Measurements from ENCODE around the gene CCNA2.

CCNA2 gene

GRCh38 chr4:121788896-121789295 lies 34.8 kb downstream of the CCNA2 start:
- no peak for TF ChIP-seq REST (IDR thresholded peaks at IDR 0.05; ENCODE audit: insufficient replicate concordance, low read depth)
- no peak for TF ChIP-seq POLR2AphosphoS5 (IDR thresholded peaks at IDR 0.05; ENCODE audit: low read depth)
- no peak for TF ChIP-seq CTCF (IDR thresholded peaks at IDR 0.05; ENCODE audit: insufficient read depth, low read length)
- no peak for TF ChIP-seq SPI1 (IDR thresholded peaks at IDR 0.05; ENCODE audit: borderline replicate concordance, low read depth)
- no peak for TF ChIP-seq GABPA (IDR thresholded peaks at IDR 0.05; ENCODE audit: low read depth)
- H3K27me3 ChIP-seq (ENCODE audit: insufficient read depth, poor library complexity, severe bottlenecking) = peaks cover 3% of the 10 kb centered on the region
- no peak overlapping the region for H3K27ac ChIP-seq (replicated peaks)
- no peak for DNase-seq (ENCODE audit: low read depth in 1 of 2, low spot score in 1 of 2)
- no peak overlapping the region for H3K4me3 ChIP-seq (replicated peaks; ENCODE audit: insufficient read depth, low read length)

GRCh38 chr4:121786221-121786620 lies 37.5 kb downstream of the CCNA2 start:
- no peak overlapping the region for H3K4me3 ChIP-seq (replicated peaks; ENCODE audit: insufficient read depth, low read length)
- TF ChIP-seq POLR2AphosphoS5 (IDR thresholded peaks at IDR 0.05; ENCODE audit: low read depth) (no peak), GABPA (IDR thresholded peaks at IDR 0.05; ENCODE audit: low read depth) (no peak), SPI1 (IDR thresholded peaks at IDR 0.05; ENCODE audit: borderline replicate concordance, low read depth) (no peak), REST (IDR thresholded peaks at IDR 0.05; ENCODE audit: insufficient replicate concordance, low read depth) (no peak), CTCF (IDR thresholded peaks at IDR 0.05; ENCODE audit: insufficient read depth, low read length) (no peak)
- no peak for DNase-seq (ENCODE audit: low read depth in 1 of 2, low spot score in 1 of 2)
- H3K27ac ChIP-seq (replicated peaks) = no peak overlapping the region
- peaks cover under 1% of the 10 kb centered on the region for H3K27me3 ChIP-seq (ENCODE audit: insufficient read depth, poor library complexity, severe bottlenecking)

GRCh38 chr4:121785479-121785878 lies 38.2 kb downstream of the CCNA2 start:
- no peak for DNase-seq (ENCODE audit: low read depth in 1 of 2, low spot score in 1 of 2)
- Histone ChIP-seq H3K4me3 (replicated peaks; ENCODE audit: insufficient read depth, low read length) (no peak overlapping the region), H3K27ac (replicated peaks) (no peak overlapping the region), H3K27me3 (ENCODE audit: insufficient read depth, poor library complexity, severe bottlenecking) (no peaks in the 10 kb centered on the region)
- TF ChIP-seq REST (IDR thresholded peaks at IDR 0.05; ENCODE audit: insufficient replicate concordance, low read depth) (no peak), POLR2AphosphoS5 (IDR thresholded peaks at IDR 0.05; ENCODE audit: low read depth) (no peak), SPI1 (IDR thresholded peaks at IDR 0.05; ENCODE audit: borderline replicate concordance, low read depth) (no peak), CTCF (IDR thresholded peaks at IDR 0.05; ENCODE audit: insufficient read depth, low read length) (no peak)

Measured in HL-60 (cell line).